ENCODE measurements around the gene PARVG.

DNA sequence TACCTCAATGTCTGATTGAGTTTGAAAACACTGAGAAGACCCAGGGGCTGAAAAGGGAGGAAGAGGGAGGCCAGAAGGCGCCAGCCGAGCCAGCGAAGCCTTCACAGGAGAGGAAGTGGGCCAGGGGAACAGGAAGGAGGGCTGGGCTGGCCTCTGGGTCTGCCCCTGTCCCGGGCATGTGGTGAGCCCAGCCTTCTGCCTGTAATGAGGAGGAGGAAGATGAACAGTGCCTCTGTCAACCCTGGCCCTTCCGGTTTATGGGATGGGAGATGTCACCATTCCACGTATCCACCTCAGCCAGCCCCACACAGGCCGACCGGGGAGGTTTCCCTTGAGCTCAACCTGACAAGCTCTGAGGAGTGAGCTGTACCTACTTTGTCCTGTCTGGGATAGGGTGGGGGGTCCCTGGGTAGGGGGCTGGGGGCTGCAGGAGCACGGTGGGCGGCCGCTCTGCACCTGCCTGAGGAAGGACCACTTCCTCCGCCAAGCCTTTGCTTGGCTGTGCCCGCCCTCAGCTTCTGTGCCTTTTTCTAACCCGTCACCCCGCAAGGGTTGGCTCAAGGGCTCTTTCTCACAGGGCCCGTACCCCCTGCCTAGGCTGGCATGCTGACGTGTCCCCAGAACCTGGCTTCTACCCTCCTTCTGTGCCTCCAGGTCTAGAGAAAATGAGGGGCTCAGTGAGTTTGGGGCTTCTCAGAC, 2.0 kb downstream of the PARVG start:
- TF ChIP-seq, protein P1, sequence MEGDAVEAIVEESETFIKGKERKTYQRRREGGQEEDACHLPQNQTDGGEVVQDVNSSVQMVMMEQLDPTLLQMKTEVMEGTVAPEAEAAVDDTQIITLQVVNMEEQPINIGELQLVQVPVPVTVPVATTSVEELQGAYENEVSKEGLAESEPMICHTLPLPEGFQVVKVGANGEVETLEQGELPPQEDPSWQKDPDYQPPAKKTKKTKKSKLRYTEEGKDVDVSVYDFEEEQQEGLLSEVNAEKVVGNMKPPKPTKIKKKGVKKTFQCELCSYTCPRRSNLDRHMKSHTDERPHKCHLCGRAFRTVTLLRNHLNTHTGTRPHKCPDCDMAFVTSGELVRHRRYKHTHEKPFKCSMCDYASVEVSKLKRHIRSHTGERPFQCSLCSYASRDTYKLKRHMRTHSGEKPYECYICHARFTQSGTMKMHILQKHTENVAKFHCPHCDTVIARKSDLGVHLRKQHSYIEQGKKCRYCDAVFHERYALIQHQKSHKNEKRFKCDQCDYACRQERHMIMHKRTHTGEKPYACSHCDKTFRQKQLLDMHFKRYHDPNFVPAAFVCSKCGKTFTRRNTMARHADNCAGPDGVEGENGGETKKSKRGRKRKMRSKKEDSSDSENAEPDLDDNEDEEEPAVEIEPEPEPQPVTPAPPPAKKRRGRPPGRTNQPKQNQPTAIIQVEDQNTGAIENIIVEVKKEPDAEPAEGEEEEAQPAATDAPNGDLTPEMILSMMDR (IDR thresholded peaks at IDR 0.05) = no peak
- TF ChIP-seq POLR2A (IDR thresholded peaks at IDR 0.05; ENCODE audit: low read length) (no peak), EP300 (IDR thresholded peaks at IDR 0.05) (no peak), HDAC2 (IDR thresholded peaks at IDR 0.05) (no peak), EHMT2 (IDR thresholded peaks at IDR 0.05; ENCODE audit: low read depth) (no peak), JUN (IDR thresholded peaks at IDR 0.05) (no peak), RAD21 (conservative IDR thresholded peaks at IDR 0.05 in 1 of 2, IDR thresholded peaks at IDR 0.05 in 1 of 2) (no peak), SREBF2 (IDR thresholded peaks at IDR 0.05) (no peak), NFE2L2 (conservative IDR thresholded peaks at IDR 0.05; ENCODE audit: low read length) (no peak), CBX2 (IDR thresholded peaks at IDR 0.05; ENCODE audit: borderline replicate concordance, low read depth) (no peak)
- TF ChIP-seq, protein P2, sequence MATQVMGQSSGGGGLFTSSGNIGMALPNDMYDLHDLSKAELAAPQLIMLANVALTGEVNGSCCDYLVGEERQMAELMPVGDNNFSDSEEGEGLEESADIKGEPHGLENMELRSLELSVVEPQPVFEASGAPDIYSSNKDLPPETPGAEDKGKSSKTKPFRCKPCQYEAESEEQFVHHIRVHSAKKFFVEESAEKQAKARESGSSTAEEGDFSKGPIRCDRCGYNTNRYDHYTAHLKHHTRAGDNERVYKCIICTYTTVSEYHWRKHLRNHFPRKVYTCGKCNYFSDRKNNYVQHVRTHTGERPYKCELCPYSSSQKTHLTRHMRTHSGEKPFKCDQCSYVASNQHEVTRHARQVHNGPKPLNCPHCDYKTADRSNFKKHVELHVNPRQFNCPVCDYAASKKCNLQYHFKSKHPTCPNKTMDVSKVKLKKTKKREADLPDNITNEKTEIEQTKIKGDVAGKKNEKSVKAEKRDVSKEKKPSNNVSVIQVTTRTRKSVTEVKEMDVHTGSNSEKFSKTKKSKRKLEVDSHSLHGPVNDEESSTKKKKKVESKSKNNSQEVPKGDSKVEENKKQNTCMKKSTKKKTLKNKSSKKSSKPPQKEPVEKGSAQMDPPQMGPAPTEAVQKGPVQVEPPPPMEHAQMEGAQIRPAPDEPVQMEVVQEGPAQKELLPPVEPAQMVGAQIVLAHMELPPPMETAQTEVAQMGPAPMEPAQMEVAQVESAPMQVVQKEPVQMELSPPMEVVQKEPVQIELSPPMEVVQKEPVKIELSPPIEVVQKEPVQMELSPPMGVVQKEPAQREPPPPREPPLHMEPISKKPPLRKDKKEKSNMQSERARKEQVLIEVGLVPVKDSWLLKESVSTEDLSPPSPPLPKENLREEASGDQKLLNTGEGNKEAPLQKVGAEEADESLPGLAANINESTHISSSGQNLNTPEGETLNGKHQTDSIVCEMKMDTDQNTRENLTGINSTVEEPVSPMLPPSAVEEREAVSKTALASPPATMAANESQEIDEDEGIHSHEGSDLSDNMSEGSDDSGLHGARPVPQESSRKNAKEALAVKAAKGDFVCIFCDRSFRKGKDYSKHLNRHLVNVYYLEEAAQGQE (IDR thresholded peaks at IDR 0.05) = no peak
- TF ChIP-seq, protein P3, sequence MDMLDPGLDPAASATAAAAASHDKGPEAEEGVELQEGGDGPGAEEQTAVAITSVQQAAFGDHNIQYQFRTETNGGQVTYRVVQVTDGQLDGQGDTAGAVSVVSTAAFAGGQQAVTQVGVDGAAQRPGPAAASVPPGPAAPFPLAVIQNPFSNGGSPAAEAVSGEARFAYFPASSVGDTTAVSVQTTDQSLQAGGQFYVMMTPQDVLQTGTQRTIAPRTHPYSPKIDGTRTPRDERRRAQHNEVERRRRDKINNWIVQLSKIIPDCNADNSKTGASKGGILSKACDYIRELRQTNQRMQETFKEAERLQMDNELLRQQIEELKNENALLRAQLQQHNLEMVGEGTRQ (IDR thresholded peaks at IDR 0.05) = no peak
- TF ChIP-seq, protein P4, sequence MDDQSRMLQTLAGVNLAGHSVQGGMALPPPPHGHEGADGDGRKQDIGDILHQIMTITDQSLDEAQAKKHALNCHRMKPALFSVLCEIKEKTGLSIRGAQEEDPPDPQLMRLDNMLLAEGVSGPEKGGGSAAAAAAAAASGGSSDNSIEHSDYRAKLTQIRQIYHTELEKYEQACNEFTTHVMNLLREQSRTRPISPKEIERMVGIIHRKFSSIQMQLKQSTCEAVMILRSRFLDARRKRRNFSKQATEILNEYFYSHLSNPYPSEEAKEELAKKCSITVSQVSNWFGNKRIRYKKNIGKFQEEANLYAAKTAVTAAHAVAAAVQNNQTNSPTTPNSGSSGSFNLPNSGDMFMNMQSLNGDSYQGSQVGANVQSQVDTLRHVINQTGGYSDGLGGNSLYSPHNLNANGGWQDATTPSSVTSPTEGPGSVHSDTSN (IDR thresholded peaks at IDR 0.05) = no peak
- TF ChIP-seq, protein P5, sequence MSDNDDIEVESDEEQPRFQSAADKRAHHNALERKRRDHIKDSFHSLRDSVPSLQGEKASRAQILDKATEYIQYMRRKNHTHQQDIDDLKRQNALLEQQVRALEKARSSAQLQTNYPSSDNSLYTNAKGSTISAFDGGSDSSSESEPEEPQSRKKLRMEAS (IDR thresholded peaks at IDR 0.05) = no peak

Data from A549 (cell line).